ENCODE measurements around the gene ZNF644.

The ZNF644 gene

DNA sequence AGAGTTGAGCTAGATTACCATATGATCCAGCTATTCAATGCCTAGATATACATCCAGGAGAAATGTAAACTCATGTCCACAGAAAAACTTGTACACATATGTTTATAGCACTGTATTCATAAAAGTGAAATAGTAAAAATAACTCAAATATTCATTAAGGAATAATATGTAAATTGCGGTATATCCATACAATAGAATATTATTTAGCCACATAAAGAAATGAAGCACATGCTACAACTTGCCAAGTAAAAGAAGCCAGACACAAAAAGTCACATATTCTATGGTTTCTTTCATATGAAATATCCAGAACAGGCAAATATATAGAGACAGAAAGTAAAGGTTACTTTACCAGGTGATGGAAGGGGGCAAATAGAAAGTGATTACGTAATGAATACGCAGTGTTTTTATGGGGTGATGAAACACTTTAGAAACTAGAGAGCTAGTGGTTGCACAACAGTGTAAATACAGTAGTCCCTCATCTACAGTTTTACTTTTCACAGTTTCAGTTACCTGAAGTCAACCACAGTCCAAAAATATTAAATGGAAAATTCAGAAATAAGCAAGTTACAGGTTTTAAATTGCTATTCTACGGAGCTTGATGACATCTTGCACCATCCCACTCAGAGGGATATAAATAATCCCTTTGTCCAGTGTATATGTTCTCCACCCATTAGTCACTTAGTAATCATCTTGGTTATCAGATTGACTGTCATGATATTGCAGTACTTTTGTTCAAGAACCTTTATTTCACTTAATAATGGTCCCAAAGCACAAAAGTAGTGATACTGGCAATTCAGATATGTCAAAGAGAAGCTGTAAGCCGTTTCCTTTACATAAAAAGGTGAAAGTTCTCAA, 62.3 kb downstream of the ZNF644 start:
- TF ChIP-seq CTCF (IDR thresholded peaks at IDR 0.05; ENCODE audit: borderline replicate concordance, control extremely low read depth, extremely low read depth, insufficient read depth, missing control alignments): no peak
- no peak for DNase-seq (ENCODE audit: low spot score)
- in situ Hi-C loops (cut with MboI; ENCODE audit: low sequenced_read_pairs, unreplicated experiment): loop anchor here (10.0 kb wide), 1 partner anchor 235 kb away; no protein-coding TSS in a partner anchor

- no peak for TF ChIP-seq CTCF (IDR thresholded peaks at IDR 0.05; ENCODE audit: borderline replicate concordance, control extremely low read depth, extremely low read depth, insufficient read depth, missing control alignments)
- DNase-seq (ENCODE audit: low spot score): no peak
- in situ Hi-C loops (cut with MboI; ENCODE audit: low sequenced_read_pairs, unreplicated experiment): no loop called here
Observed at GRCh38 chr1:90957497-90957896, 64.3 kb downstream of the ZNF644 start.

- DNase-seq (ENCODE audit: low spot score): no peak
- TF ChIP-seq CTCF (IDR thresholded peaks at IDR 0.05; ENCODE audit: borderline replicate concordance, control extremely low read depth, extremely low read depth, insufficient read depth, missing control alignments): no peak
- in situ Hi-C loops (cut with MboI; ENCODE audit: low sequenced_read_pairs, unreplicated experiment): no loop called here
Observed at GRCh38 chr1:90955769-90956168, 66.1 kb downstream of the ZNF644 start.

- in situ Hi-C loops (cut with MboI; ENCODE audit: low sequenced_read_pairs, unreplicated experiment): no loop called here
- no peak for DNase-seq (ENCODE audit: low spot score)
- no peak for TF ChIP-seq CTCF (IDR thresholded peaks at IDR 0.05; ENCODE audit: borderline replicate concordance, control extremely low read depth, extremely low read depth, insufficient read depth, missing control alignments)
Observed at GRCh38 chr1:90952906-90953305, 68.9 kb downstream of the ZNF644 start.

DNA sequence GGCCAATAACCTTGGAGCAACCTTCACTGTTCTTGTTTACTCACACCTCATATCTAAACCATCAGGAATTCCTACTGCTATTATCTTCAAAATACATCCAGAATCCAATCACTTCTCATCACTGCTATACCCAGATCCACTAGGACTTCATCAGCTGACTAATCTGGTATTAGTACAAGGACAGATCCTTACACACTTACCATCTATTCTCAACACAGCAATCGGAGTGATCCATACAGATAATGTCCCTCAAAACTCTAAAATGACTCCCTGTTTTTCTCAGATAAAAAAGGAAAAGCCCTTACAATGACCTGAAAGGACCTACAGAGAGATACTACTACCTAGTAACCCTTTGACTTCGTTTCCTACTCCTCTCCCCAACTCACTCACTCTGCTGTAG, 70.8 kb downstream of the ZNF644 start:
- in situ Hi-C loops (cut with MboI; ENCODE audit: low sequenced_read_pairs, unreplicated experiment): no loop called here
- TF ChIP-seq CTCF (IDR thresholded peaks at IDR 0.05; ENCODE audit: borderline replicate concordance, control extremely low read depth, extremely low read depth, insufficient read depth, missing control alignments): no peak
- no peak for DNase-seq (ENCODE audit: low spot score)

GRCh38 chr1:90948301-90948700, 73.5 kb downstream of the ZNF644 start:
- DNase-seq (ENCODE audit: low spot score): no peak
- TF ChIP-seq CTCF (IDR thresholded peaks at IDR 0.05; ENCODE audit: borderline replicate concordance, control extremely low read depth, extremely low read depth, insufficient read depth, missing control alignments): no peak
- in situ Hi-C loops (cut with MboI; ENCODE audit: low sequenced_read_pairs, unreplicated experiment): no loop called here

Measured in GM13976 (cell line).